WTC11 (cell line): ENCODE measurements around the gene TAC1. TPM values are rescaled to one million over a fixed set of nuclear protein-coding genes. Genes with fewer than 3 reads are reported as not detected.

Source experiments
- ATAC-seq: fragments of 200-7000 bp; cut with Tn5 transposase; 2 replicates; pipeline ENCODE4 v1.10.0; 2021; ENCODE audit warnings: mild to moderate bottlenecking, moderate library complexity
- CTCF ChIA-PET: fragments of 300-600 bp; sonication (Branson Sonifier 250); formaldehyde crosslinking; loops from one replicate; lab custom pipeline; 2021; ENCODE audit warnings: antibody characterized with exemption; lab: Charles Lee
- POLR2A ChIA-PET: fragments of 350-600 bp; sonication (Branson Sonifier 250); formaldehyde crosslinking; loops from one replicate; lab custom pipeline; 2021; ENCODE audit warnings: antibody characterized with exemption; lab: Charles Lee
- DNase-seq: peaks from one replicate; pipeline ENCODE4 v3.0.0; 2021; ENCODE audit warnings: low spot score
- H3K27ac Mint-ChIP-seq: 2 replicates; pipeline ENCODE4 v1.8.0; 2021; ENCODE audit warnings: mixed read lengths
- H3K27me3 Mint-ChIP-seq: 2 replicates; pipeline ENCODE4 v1.8.0; 2021; ENCODE audit warnings: low read depth, mild to moderate bottlenecking, moderate library complexity, mixed read lengths
- H3K36me3 Mint-ChIP-seq: 2 replicates; pipeline ENCODE4 v1.8.0; 2021; ENCODE audit warnings: mixed read lengths
- H3K4me1 Mint-ChIP-seq: 2 replicates; pipeline ENCODE4 v1.8.0; 2022; ENCODE audit warnings: mixed read lengths
- H3K4me3 Mint-ChIP-seq: 2 replicates; pipeline ENCODE4 v1.8.0; 2021; ENCODE audit warnings: mild to moderate bottlenecking, moderate library complexity, mixed read lengths
- H3K9me3 Mint-ChIP-seq: 2 replicates; pipeline ENCODE4 v1.8.0; 2021; ENCODE audit warnings: mixed read lengths
- AR ChIP-seq: fragments of 250-450 bp; sonication (Bioruptor Pico); IDR thresholded peaks from 2 replicates; pipeline ENCODE4 v1.9.0; 2021; ENCODE audit warnings: mild to moderate bottlenecking
- ATF1 ChIP-seq: sonication (generic); formaldehyde crosslinking; IDR thresholded peaks from 2 replicates; pipeline ENCODE4 v1.8.1; 2023; ENCODE audit warnings: mild to moderate bottlenecking, moderate library complexity, missing genetic modification reagents
- ATF3 ChIP-seq: sonication (generic); formaldehyde crosslinking; conservative IDR thresholded peaks from 2 replicates; pipeline ENCODE4 v1.8.1; 2022; ENCODE audit warnings: mild to moderate bottlenecking, missing genetic modification reagents
- CBFB ChIP-seq: sonication (generic); formaldehyde crosslinking; IDR thresholded peaks from 2 replicates; pipeline ENCODE4 v1.8.1; 2022; ENCODE audit warnings: mild to moderate bottlenecking, low read depth, missing genetic modification reagents
- CREB1 ChIP-seq: sonication (generic); formaldehyde crosslinking; IDR thresholded peaks from 2 replicates; pipeline ENCODE4 v1.8.0; 2023; ENCODE audit warnings: mild to moderate bottlenecking, missing genetic modification reagents
- CREM ChIP-seq: sonication (generic); formaldehyde crosslinking; IDR thresholded peaks from 2 replicates; pipeline ENCODE4 v1.8.1; 2022; ENCODE audit warnings: mild to moderate bottlenecking, missing genetic modification reagents, moderate library complexity
- CTCF ChIP-seq: fragments of 200-600 bp; IDR thresholded peaks from 2 replicates; pipeline ENCODE4 v1.8.0; 2022; ENCODE audit warnings: antibody characterized with exemption
- E2F4 ChIP-seq: sonication (generic); formaldehyde crosslinking; IDR thresholded peaks from 2 replicates; pipeline ENCODE4 v1.8.1; 2022; ENCODE audit warnings: low read depth, mild to moderate bottlenecking, moderate library complexity, missing genetic modification reagents, borderline replicate concordance
- ESRRA ChIP-seq: sonication (generic); formaldehyde crosslinking; IDR thresholded peaks from 2 replicates; pipeline ENCODE4 v1.8.1; 2022; ENCODE audit warnings: mild to moderate bottlenecking, missing genetic modification reagents, borderline replicate concordance
- HMGA2 ChIP-seq: fragments of 250-450 bp; sonication (Bioruptor Pico); IDR thresholded peaks from 2 replicates; pipeline ENCODE4 v1.4.0; 2021; ENCODE audit warnings: mild to moderate bottlenecking, moderate library complexity
- IRF2 ChIP-seq: sonication (generic); formaldehyde crosslinking; IDR thresholded peaks from 2 replicates; pipeline ENCODE4 v1.8.0; 2022; ENCODE audit warnings: low read depth, missing genetic modification reagents, borderline replicate concordance
- MYBL2 ChIP-seq: sonication (generic); formaldehyde crosslinking; IDR thresholded peaks from 2 replicates; pipeline ENCODE4 v1.8.1; 2023; ENCODE audit warnings: mild to moderate bottlenecking, moderate library complexity, missing genetic modification reagents
- NR1H2 ChIP-seq: sonication (generic); formaldehyde crosslinking; IDR thresholded peaks from 2 replicates; pipeline ENCODE4 v1.9.0; 2021; ENCODE audit warnings: mild to moderate bottlenecking, moderate library complexity, missing genetic modification reagents
- OVOL2 ChIP-seq: fragments of 250-450 bp; sonication (Bioruptor Pico); IDR thresholded peaks from 2 replicates; pipeline ENCODE4 v1.9.0; 2021; ENCODE audit warnings: mild to moderate bottlenecking, borderline replicate concordance
- PREB ChIP-seq: sonication (generic); formaldehyde crosslinking; IDR thresholded peaks from 2 replicates; pipeline ENCODE4 v1.8.1; 2022; ENCODE audit warnings: mild to moderate bottlenecking, missing genetic modification reagents, moderate library complexity, borderline replicate concordance
- SOX15 ChIP-seq: fragments of 250-450 bp; sonication (Bioruptor Pico); IDR thresholded peaks from 2 replicates; pipeline ENCODE4 v1.9.0; 2021; ENCODE audit warnings: mild to moderate bottlenecking
- SP1 ChIP-seq: sonication (generic); formaldehyde crosslinking; conservative IDR thresholded peaks from 2 replicates; pipeline ENCODE4 v1.8.1; 2022; ENCODE audit warnings: missing genetic modification reagents
- TEAD4 ChIP-seq: sonication (generic); formaldehyde crosslinking; IDR thresholded peaks from 2 replicates; pipeline ENCODE4 v1.8.0; 2022; ENCODE audit warnings: mild to moderate bottlenecking, missing genetic modification reagents
- ZBTB43 ChIP-seq: sonication (generic); formaldehyde crosslinking; IDR thresholded peaks from 2 replicates; pipeline ENCODE4 v1.8.1; 2023; ENCODE audit warnings: mild to moderate bottlenecking, missing genetic modification reagents
- ZNF219 ChIP-seq: sonication (generic); formaldehyde crosslinking; IDR thresholded peaks from 2 replicates; pipeline ENCODE4 v1.8.0; 2023; ENCODE audit warnings: missing genetic modification reagents, mild to moderate bottlenecking, borderline replicate concordance
- ZNF263 ChIP-seq: sonication (generic); formaldehyde crosslinking; IDR thresholded peaks from 2 replicates; pipeline ENCODE4 v1.8.1; 2022; ENCODE audit warnings: low read depth, mild to moderate bottlenecking, moderate library complexity, missing genetic modification reagents
- ZNF281 ChIP-seq: sonication (generic); formaldehyde crosslinking; IDR thresholded peaks from 2 replicates; pipeline ENCODE4 v1.8.0; 2023; ENCODE audit warnings: mild to moderate bottlenecking, missing genetic modification reagents
- ZNF317 ChIP-seq: sonication (generic); formaldehyde crosslinking; IDR thresholded peaks from 2 replicates; pipeline ENCODE4 v1.8.1; 2023; ENCODE audit warnings: low read depth, mild to moderate bottlenecking, moderate library complexity, missing genetic modification reagents, borderline replicate concordance
- ZNF423 ChIP-seq: fragments of 250-450 bp; sonication (Bioruptor Pico); IDR thresholded peaks from 2 replicates; pipeline ENCODE4 v2.1.2; 2022; ENCODE audit warnings: mild to moderate bottlenecking, moderate library complexity
- total RNA-seq: library from RNA; stranded (reverse); gene quantifications from 3 replicates; pipeline ENCODE4 v1.2.3, GENCODE V29; 2021

TAC1 gene
- total RNA-seq, 1 experiment from 2014 or later, result 0.42 TPM

- DNase-seq (peak; percentile 69), ATAC-seq (peak; percentile 53)
- POLR2A ChIA-PET, result no interaction called here
- Mint-ChIP-seq H3K9me3 (no peaks in the 10 kb centered on the region), H3K27me3 (peaks cover 83% of the 10 kb centered on the region), H3K4me1 (peaks cover 29% of the 10 kb centered on the region), H3K4me3 (peak overlapping the region; percentile 85), H3K36me3 (no peaks in the 10 kb centered on the region), H3K27ac (no peak overlapping the region)
- CTCF ChIA-PET, result interaction anchor here (0.6 kb wide), 1 partner anchor 272 kb away, joined by 3 read pairs; no protein-coding TSS in a partner anchor
- TF ChIP-seq MYBL2 (CRISPR knock-in tag) (0 out of 2 replicates have a peak, but pooled peaks have one; percentile 47), OVOL2 (CRISPR knock-in tag) (no peak), ATF1 (CRISPR knock-in tag) (no peak), ZNF219 (CRISPR knock-in tag) (no peak), CREB1 (no peak), ZNF423 (CRISPR knock-in tag) (no peak), ZNF281 (CRISPR knock-in tag) (no peak), ZNF263 (CRISPR knock-in tag) (no peak), CTCF (no peak), ESRRA (CRISPR knock-in tag) (no peak; the same call in 1 of the 2 replicates), IRF2 (no peak), CBFB (CRISPR knock-in tag) (no peak), CREM (CRISPR knock-in tag) (no peak), PREB (CRISPR knock-in tag) (no peak), TEAD4 (no peak), E2F4 (CRISPR knock-in tag) (no peak), AR (no peak), SP1 (CRISPR knock-in tag) (no peak), ZBTB43 (CRISPR knock-in tag) (no peak), SOX15 (no peak), ATF3 (no peak), NR1H2 (no peak), ZNF317 (CRISPR knock-in tag) (no peak), HMGA2 (no peak)
These were observed 1.6 kb downstream of the TAC1 start for GRCh38 chr7:97733276-97734161.
